HEK293 (cell line): Measurements from ENCODE around the gene PDE10A.

Experiments
- FEZF1 ChIP-seq: fragments of 450-650 bp; formaldehyde crosslinking; IDR thresholded peaks from 2 replicates; pipeline ENCODE4 v1.5.1; 2016; ENCODE audit warnings: missing biosample characterization, missing genetic modification characterization
- GFI1B ChIP-seq: fragments of 450-650 bp; formaldehyde crosslinking; IDR thresholded peaks from 2 replicates; pipeline ENCODE4 v1.5.1; 2016; ENCODE audit warnings: missing biosample characterization, missing genetic modification characterization
- GLIS1 ChIP-seq: fragments of 450-650 bp; formaldehyde crosslinking; IDR thresholded peaks from 2 replicates; pipeline ENCODE4 v1.5.1; 2016; ENCODE audit warnings: missing biosample characterization, missing genetic modification characterization
- HOXA7 ChIP-seq: sonication (generic); formaldehyde crosslinking; IDR thresholded peaks from 2 replicates; pipeline ENCODE4 v1.8.1; 2022; ENCODE audit warnings: missing genetic modification reagents, borderline replicate concordance
- PATZ1 ChIP-seq: fragments of 450-650 bp; formaldehyde crosslinking; IDR thresholded peaks from 2 replicates; pipeline ENCODE4 v1.5.1; 2016; ENCODE audit warnings: missing biosample characterization, missing genetic modification characterization
- PRDM4 ChIP-seq: fragments of 450-650 bp; formaldehyde crosslinking; IDR thresholded peaks from 2 replicates; pipeline ENCODE4 v1.5.1; 2017; ENCODE audit warnings: missing biosample characterization, missing genetic modification characterization
- SP2 ChIP-seq: fragments of 450-650 bp; formaldehyde crosslinking; IDR thresholded peaks from 2 replicates; pipeline ENCODE4 v1.5.1; 2016; ENCODE audit warnings: missing biosample characterization, missing genetic modification characterization
- TCF7L2 ChIP-seq: IDR thresholded peaks from 2 replicates; pipeline ENCODE4 v1.6.1; 2011; ENCODE audit warnings: low read depth, mild to moderate bottlenecking, inconsistent platforms, low read length, moderate library complexity, borderline replicate concordance
- WT1 ChIP-seq: fragments of 450-650 bp; formaldehyde crosslinking; IDR thresholded peaks from 2 replicates; pipeline ENCODE4 v1.5.1; 2016; ENCODE audit warnings: missing biosample characterization, missing genetic modification characterization
- ZBTB44 ChIP-seq: fragments of 450-650 bp; IDR thresholded peaks from 2 replicates; pipeline ENCODE4 v1.5.1; 2018; ENCODE audit warnings: missing biosample characterization, mild to moderate bottlenecking, missing genetic modification characterization
- ZBTB49 ChIP-seq: fragments of 450-650 bp; formaldehyde crosslinking; IDR thresholded peaks from 2 replicates; pipeline ENCODE4 v1.5.1; 2016; ENCODE audit warnings: missing biosample characterization, missing genetic modification characterization, low read depth
- ZFP69B ChIP-seq: fragments of 450-650 bp; formaldehyde crosslinking; IDR thresholded peaks from 2 replicates; pipeline ENCODE4 v1.5.1; 2016; ENCODE audit warnings: missing biosample characterization, missing genetic modification characterization
- ZNF121 ChIP-seq: fragments of 450-650 bp; formaldehyde crosslinking; IDR thresholded peaks from 2 replicates; pipeline ENCODE4 v1.5.1; 2016; ENCODE audit warnings: missing biosample characterization, missing genetic modification characterization
- ZNF133 ChIP-seq: fragments of 450-650 bp; formaldehyde crosslinking; IDR thresholded peaks from 2 replicates; pipeline ENCODE4 v1.5.1; 2016; ENCODE audit warnings: missing biosample characterization, missing genetic modification characterization
- ZNF175 ChIP-seq: fragments of 450-650 bp; formaldehyde crosslinking; IDR thresholded peaks from 2 replicates; pipeline ENCODE4 v1.5.1; 2016; ENCODE audit warnings: missing biosample characterization, missing genetic modification characterization
- ZNF239 ChIP-seq: fragments of 450-650 bp; formaldehyde crosslinking; IDR thresholded peaks from 2 replicates; pipeline ENCODE4 v1.5.1; 2016; ENCODE audit warnings: missing biosample characterization, missing genetic modification characterization
- ZNF24 ChIP-seq: fragments of 450-650 bp; formaldehyde crosslinking; IDR thresholded peaks from 2 replicates; pipeline ENCODE4 v1.5.1; 2016; ENCODE audit warnings: missing biosample characterization, missing genetic modification characterization
- ZNF394 ChIP-seq: fragments of 450-650 bp; formaldehyde crosslinking; IDR thresholded peaks from 2 replicates; pipeline ENCODE4 v1.5.1; 2016; ENCODE audit warnings: missing biosample characterization, missing genetic modification characterization, mild to moderate bottlenecking, moderate library complexity, borderline replicate concordance
- ZNF600 ChIP-seq: fragments of 450-650 bp; formaldehyde crosslinking; IDR thresholded peaks from 2 replicates; pipeline ENCODE4 v1.5.1; 2016; ENCODE audit warnings: missing biosample characterization, missing genetic modification characterization
- ZNF623 ChIP-seq: fragments of 450-650 bp; formaldehyde crosslinking; IDR thresholded peaks from 2 replicates; pipeline ENCODE4 v1.5.1; 2016; ENCODE audit warnings: missing biosample characterization, missing genetic modification characterization
- ZNF692 ChIP-seq: fragments of 450-650 bp; formaldehyde crosslinking; IDR thresholded peaks from 2 replicates; pipeline ENCODE4 v1.5.1; 2016; ENCODE audit warnings: missing biosample characterization, missing genetic modification characterization
- ZNF747 ChIP-seq: fragments of 450-650 bp; formaldehyde crosslinking; IDR thresholded peaks from 2 replicates; pipeline ENCODE4 v1.5.1; 2016; ENCODE audit warnings: missing biosample characterization, missing genetic modification characterization

PDE10A gene

GRCh38 chr6:165480916-165481315 lies 182.1 kb downstream of the PDE10A start (continued):
- TF ChIP-seq WT1 (tag by site-specific recombination): no peak
- TF ChIP-seq ZNF747 (tag by site-specific recombination): no peak
- TF ChIP-seq PRDM4 (tag by site-specific recombination): peak; percentile 48; the same call in 1 of the 2 replicates
- TF ChIP-seq GLIS1 (tag by site-specific recombination): no peak
- no peak for TF ChIP-seq HOXA7 (CRISPR knock-in tag)
- TF ChIP-seq ZNF175 (tag by site-specific recombination): no peak
- no peak for TF ChIP-seq ZNF239 (tag by site-specific recombination)
- no peak for TF ChIP-seq ZNF133 (tag by site-specific recombination)
- no peak for TF ChIP-seq ZNF623 (tag by site-specific recombination)
- no peak for TF ChIP-seq ZNF121 (tag by site-specific recombination)
- TF ChIP-seq PATZ1: no peak
- TF ChIP-seq GFI1B: no peak
- peak; percentile 84 for TF ChIP-seq FEZF1 (tag by site-specific recombination)
- no peak for TF ChIP-seq SP2
- TF ChIP-seq ZNF24 (tag by site-specific recombination): no peak
- TF ChIP-seq ZFP69B: no peak
- no peak for TF ChIP-seq ZBTB49 (tag by site-specific recombination)
- 0 out of 2 replicates have a peak, but pooled peaks have one; percentile 33 for TF ChIP-seq ZNF692
- TF ChIP-seq TCF7L2: no peak
- no peak for TF ChIP-seq ZNF394 (tag by site-specific recombination)
- no peak for TF ChIP-seq ZNF600 (tag by site-specific recombination)
- TF ChIP-seq ZBTB44 (tag by site-specific recombination): 0 out of 2 replicates have a peak, but pooled peaks have one; percentile 25
